Naive B cell (primary cell): ENCODE data around the gene ALG12. TPM values are rescaled to one million over a fixed set of nuclear protein-coding genes. Genes with fewer than 3 reads are reported as not detected.

Experiments
- ATAC-seq, 2 donors: fragments of 150-1000 bp; cut with Tn5 transposase; 2 replicates each; pipeline ENCODE4 v1.10.0; 2021; ENCODE audit warnings: low read depth in 2 of 2, mild to moderate bottlenecking in 2 of 2, moderate library complexity in 2 of 2
- DNase-seq: peaks from one replicate; pipeline ENCODE4 v3.0.0; 2022
- H3K27ac Mint-ChIP-seq, 6 donors: one replicate each; pipeline ENCODE4 v1.8.0; 2020 to 2022; ENCODE audit warnings: mild to moderate bottlenecking in 6 of 6, mixed read lengths in 6 of 6, moderate library complexity in 5 of 6, inconsistent platforms in 2 of 6
- H3K27me3 Mint-ChIP-seq, 3 donors: one replicate each; pipeline ENCODE4 v1.8.0; 2021 to 2022; ENCODE audit warnings: mixed read lengths in 3 of 3, mild to moderate bottlenecking in 1 of 3
- H3K36me3 Mint-ChIP-seq, 2 donors: one replicate each; pipeline ENCODE4 v1.8.0; 2020 to 2022; ENCODE audit warnings: mixed read lengths in 2 of 2, inconsistent platforms in 1 of 2, mild to moderate bottlenecking in 1 of 2
- H3K4me1 Mint-ChIP-seq, 3 donors: one replicate each; pipeline ENCODE4 v1.8.0; 2020 to 2022; ENCODE audit warnings: mixed read lengths in 3 of 3, inconsistent platforms in 1 of 3, mild to moderate bottlenecking in 1 of 3, moderate library complexity in 1 of 3
- H3K4me3 Mint-ChIP-seq, 8 donors: one replicate each; pipeline ENCODE4 v1.8.0; 2020 to 2022; ENCODE audit warnings: mild to moderate bottlenecking in 8 of 8, mixed read lengths in 8 of 8, moderate library complexity in 8 of 8, inconsistent platforms in 2 of 8
- H3K9me3 Mint-ChIP-seq, 7 donors: one replicate each; pipeline ENCODE4 v1.8.0; 2020 to 2022; ENCODE audit warnings: mixed read lengths in 7 of 7, mild to moderate bottlenecking in 5 of 7, inconsistent platforms in 2 of 7, moderate library complexity in 1 of 7
- polyA plus RNA-seq, 6 donors: library from polyadenylated mRNA; unstranded; fragments of 300-500 nt; fragmentation: Illumina TruSeq; gene quantifications; one replicate each; pipeline ENCODE4 v1.2.3, GENCODE V29; 2021; ENCODE audit warnings: low read depth in 6 of 6

ALG12 gene
- polyA plus RNA-seq, 6 donors from 2014 or later, result 10.1 to 17.5 (median 13.0) TPM

GRCh38 chr22:49961601-49962011 lies 43.4 kb upstream of the ALG12 start:
- Mint-ChIP-seq H3K27ac (peak overlapping the region; percentile 96 to 99 (median 98)), H3K4me3 (peak overlapping the region; percentile 86 to 97 (median 91)), H3K27me3 (peaks cover 0 to 4% (median 0%) of the 10 kb centered on the region in 3 donors), H3K4me1 (peaks cover 32 to 50% (median 37%) of the 10 kb centered on the region in 3 donors), H3K9me3 (no peaks in the 10 kb centered on the region), H3K36me3 (no peaks in the 10 kb centered on the region)
- no peak for ATAC-seq
- no peak for DNase-seq

GRCh38 chr22:49961005-49961600 lies 42.9 kb upstream of the ALG12 start:
- H3K4me1 Mint-ChIP-seq, result peaks cover 28 to 45% (median 32%) of the 10 kb centered on the region in 3 donors
- H3K27ac Mint-ChIP-seq, result peak overlapping the region in 5 of 6 donors; percentile 96 to 99 (median 97)
- peaks cover 0 to 4% (median 0%) of the 10 kb centered on the region in 3 donors for H3K27me3 Mint-ChIP-seq
- ATAC-seq, result no peak
- DNase-seq, result peak; percentile 48
- H3K36me3 Mint-ChIP-seq, result no peaks in the 10 kb centered on the region
- H3K9me3 Mint-ChIP-seq, result no peaks in the 10 kb centered on the region
- peak overlapping the region; percentile 86 to 97 (median 91) for H3K4me3 Mint-ChIP-seq

- peaks cover 0 to 4% (median 0%) of the 10 kb centered on the region in 3 donors for H3K27me3 Mint-ChIP-seq
- H3K27ac Mint-ChIP-seq, result peak within 1 kb of the TSS; percentile 96 to 99 (median 98)
- ATAC-seq, result peak; percentile 66 to 73
- DNase-seq, result peak; percentile 92
- no peaks in the 10 kb centered on the region for H3K36me3 Mint-ChIP-seq
- no peaks in the 10 kb centered on the region for H3K9me3 Mint-ChIP-seq
- peaks cover 26 to 38% (median 27%) of the 10 kb centered on the region in 3 donors for H3K4me1 Mint-ChIP-seq
- H3K4me3 Mint-ChIP-seq, result peak within 1 kb of the TSS; percentile 86 to 97 (median 91)
These were observed 42.1 kb upstream of the ALG12 start, which contains the start of gene PIM3 for GRCh38 chr22:49960159-49961004. PIM3 (plus strand) TSS chr22:49960772; CDS start chr22:49960948, 176 bp downstream.

- DNase-seq (no peak), ATAC-seq (peak; percentile 26 to 29)
- Mint-ChIP-seq H3K36me3 (no peaks in the 10 kb centered on the region), H3K4me3 (peak overlapping the region; percentile 61 to 86 (median 78)), H3K4me1 (peaks cover 22 to 36% (median 24%) of the 10 kb centered on the region in 3 donors), H3K27ac (peak overlapping the region; percentile 86 to 97 (median 94)), H3K9me3 (no peaks in the 10 kb centered on the region), H3K27me3 (peaks cover 0 to 4% (median 0%) of the 10 kb centered on the region in 3 donors)
These were observed 41.5 kb upstream of the ALG12 start for GRCh38 chr22:49959782-49960158.

- H3K27ac Mint-ChIP-seq, result peak overlapping the region; percentile 86 to 97 (median 94)
- ATAC-seq (no peak), DNase-seq (no peak)
- no peaks in the 10 kb centered on the region for H3K36me3 Mint-ChIP-seq
- H3K4me3 Mint-ChIP-seq, result peak overlapping the region; percentile 72 to 86 (median 82)
- H3K27me3 Mint-ChIP-seq, result peaks cover 0 to 4% (median 0%) of the 10 kb centered on the region in 3 donors
- H3K4me1 Mint-ChIP-seq, result peaks cover 17 to 30% (median 22%) of the 10 kb centered on the region in 3 donors
- H3K9me3 Mint-ChIP-seq, result no peaks in the 10 kb centered on the region
These were observed 40.9 kb upstream of the ALG12 start for GRCh38 chr22:49958931-49959781.

- H3K4me3 Mint-ChIP-seq, result peak overlapping the region in 7 of 8 donors; percentile 55 to 86 (median 82)
- H3K9me3 Mint-ChIP-seq, result no peaks in the 10 kb centered on the region
- no peaks in the 10 kb centered on the region for H3K36me3 Mint-ChIP-seq
- ATAC-seq, result no peak
- H3K27me3 Mint-ChIP-seq, result peaks cover 0 to 4% (median 0%) of the 10 kb centered on the region in 3 donors
- H3K4me1 Mint-ChIP-seq, result peaks cover 11 to 23% (median 17%) of the 10 kb centered on the region in 3 donors
- H3K27ac Mint-ChIP-seq, result peak overlapping the region; percentile 64 to 97 (median 90)
- DNase-seq, result no peak
These were observed 40.2 kb upstream of the ALG12 start for GRCh38 chr22:49958366-49958921.

GRCh38 chr22:49957826-49958365 lies 39.7 kb upstream of the ALG12 start:
- H3K36me3 Mint-ChIP-seq, result no peaks in the 10 kb centered on the region
- no peaks in the 10 kb centered on the region for H3K9me3 Mint-ChIP-seq
- ATAC-seq, result no peak
- H3K4me1 Mint-ChIP-seq, result peaks cover 10 to 18% (median 16%) of the 10 kb centered on the region in 3 donors
- H3K27ac Mint-ChIP-seq, result peak overlapping the region in 3 of 6 donors; percentile 86 to 90 (median 90)
- no peak for DNase-seq
- H3K27me3 Mint-ChIP-seq, result peaks cover 0 to 4% (median 0%) of the 10 kb centered on the region in 3 donors
- peak overlapping the region in 4 of 8 donors; percentile 17 to 82 (median 33) for H3K4me3 Mint-ChIP-seq

- DNase-seq (no peak), ATAC-seq (no peak)
- H3K9me3 Mint-ChIP-seq, result no peaks in the 10 kb centered on the region
- peaks cover 10 to 17% (median 16%) of the 10 kb centered on the region in 3 donors for H3K4me1 Mint-ChIP-seq
- no peak overlapping the region for H3K27ac Mint-ChIP-seq
- peak overlapping the region in 1 of 8 donors; percentile 26 for H3K4me3 Mint-ChIP-seq
- H3K27me3 Mint-ChIP-seq, result peaks cover 0 to 4% (median 0%) of the 10 kb centered on the region in 3 donors
- H3K36me3 Mint-ChIP-seq, result no peaks in the 10 kb centered on the region
These were observed 38.9 kb upstream of the ALG12 start for GRCh38 chr22:49956914-49957825.

- no peak overlapping the region for H3K27ac Mint-ChIP-seq
- no peaks in the 10 kb centered on the region for H3K9me3 Mint-ChIP-seq
- H3K36me3 Mint-ChIP-seq, result no peaks in the 10 kb centered on the region
- no peaks in the 10 kb centered on the region for H3K27me3 Mint-ChIP-seq
- no peak overlapping the region for H3K4me3 Mint-ChIP-seq
- DNase-seq, result no peak
- H3K4me1 Mint-ChIP-seq, result peaks cover 10 to 17% (median 11%) of the 10 kb centered on the region in 3 donors
- no peak for ATAC-seq
These were observed 38.2 kb upstream of the ALG12 start for GRCh38 chr22:49956418-49956770.

- Mint-ChIP-seq H3K27ac (no peak overlapping the region), H3K4me3 (peak overlapping the region in 1 of 8 donors; percentile 15), H3K4me1 (peaks cover 10 to 17% (median 11%) of the 10 kb centered on the region in 3 donors), H3K36me3 (no peaks in the 10 kb centered on the region), H3K9me3 (no peaks in the 10 kb centered on the region), H3K27me3 (no peaks in the 10 kb centered on the region)
- no peak for ATAC-seq
- no peak for DNase-seq
These were observed 37.6 kb upstream of the ALG12 start for GRCh38 chr22:49955581-49956417.

GRCh38 chr22:49954991-49955580 lies 36.8 kb upstream of the ALG12 start:
- no peak for ATAC-seq
- no peak overlapping the region for H3K4me3 Mint-ChIP-seq
- peak overlapping the region in 2 of 6 donors; percentile 36 to 47 for H3K27ac Mint-ChIP-seq
- H3K27me3 Mint-ChIP-seq, result no peaks in the 10 kb centered on the region
- H3K4me1 Mint-ChIP-seq, result peaks cover 10 to 17% (median 11%) of the 10 kb centered on the region in 3 donors
- no peaks in the 10 kb centered on the region for H3K36me3 Mint-ChIP-seq
- no peaks in the 10 kb centered on the region for H3K9me3 Mint-ChIP-seq
- no peak for DNase-seq
